HepG2 (cell line): ENCODE data around the gene OPRL1. TPM values are rescaled to one million over a fixed set of nuclear protein-coding genes. Genes with fewer than 3 reads are reported as not detected.

Experiments used
- ARNTL ChIP-seq: sonication (generic); formaldehyde crosslinking; IDR thresholded peaks from 2 replicates; pipeline ENCODE4 v1.4.0; 2020; ENCODE audit warnings: mild to moderate bottlenecking, missing genetic modification reagents
- ATF4 ChIP-seq, 2 experiments: fragments of 450-650 bp in 1 of 2; sonication (generic) in 1 of 2; formaldehyde crosslinking; IDR thresholded peaks; 2 replicates each; pipeline versions ENCODE4 v1.5.0 to v1.8.0; 2020 to 2022; ENCODE audit warnings: mild to moderate bottlenecking in 1 of 2, missing genetic modification reagents in 1 of 2
- HES4 ChIP-seq: sonication (generic); formaldehyde crosslinking; IDR thresholded peaks from 2 replicates; pipeline ENCODE4 v1.9.0; 2021; ENCODE audit warnings: mild to moderate bottlenecking, missing genetic modification reagents, borderline replicate concordance
- SAP130 ChIP-seq: IDR thresholded peaks from 2 replicates; pipeline ENCODE4 v1.6.1; 2016; ENCODE audit warnings: low read depth
- TRIM24 ChIP-seq: sonication (generic); formaldehyde crosslinking; IDR thresholded peaks from 2 replicates; pipeline ENCODE4 v1.8.0; 2022; ENCODE audit warnings: mild to moderate bottlenecking, missing genetic modification reagents
- ZNF292 ChIP-seq: sonication (generic); formaldehyde crosslinking; IDR thresholded peaks from 2 replicates; pipeline ENCODE4 v1.8.1; 2022; ENCODE audit warnings: mild to moderate bottlenecking, low read depth, missing genetic modification reagents, borderline replicate concordance
- ZNF296 ChIP-seq: sonication (generic); formaldehyde crosslinking; conservative IDR thresholded peaks from 2 replicates; pipeline ENCODE4 v1.5.0; 2020; ENCODE audit warnings: mild to moderate bottlenecking, missing genetic modification reagents
- ZNF317 ChIP-seq: sonication (generic); formaldehyde crosslinking; IDR thresholded peaks from 2 replicates; pipeline ENCODE4 v1.5.0; 2020; ENCODE audit warnings: mild to moderate bottlenecking, missing genetic modification reagents
- ZNF337 ChIP-seq: sonication (generic); formaldehyde crosslinking; IDR thresholded peaks from 2 replicates; pipeline ENCODE4 v1.5.1; 2020; ENCODE audit warnings: missing genetic modification reagents, low read depth, mild to moderate bottlenecking, borderline replicate concordance
- ZNF546 ChIP-seq: sonication (generic); formaldehyde crosslinking; conservative IDR thresholded peaks from 2 replicates; pipeline ENCODE4 v1.8.1; 2023; ENCODE audit warnings: mild to moderate bottlenecking, missing genetic modification reagents
- ZNF724P ChIP-seq: sonication (generic); formaldehyde crosslinking; IDR thresholded peaks from 2 replicates; pipeline ENCODE4 v1.8.0; 2022; ENCODE audit warnings: missing genetic modification reagents, borderline replicate concordance
- polyA plus RNA-seq, 8 experiments: library from polyadenylated mRNA; depleted of rRNA in 3 of 8; stranded (reverse) in 7 of 8; unstranded in 1 of 8; fragments of >200 nt; fragmentation: Illumina TruSeq in 4 of 8; extraction: Trizol in 4 of 8; gene quantifications; 2 replicates each; pipeline versions ENCODE4 v1.2.1 to v1.2.3, GENCODE V29; 2011 to 2016; ENCODE audit warnings: low read depth in 4 of 8, missing spikeins in 1 of 8, mixed read lengths in 1 of 8; ENCODE audit not compliant: insufficient read depth in 1 of 8
- total RNA-seq, 5 experiments: library from RNA; depleted of rRNA; stranded (reverse); fragments of >200 nt; fragmentation: Illumina TruSeq; extraction: Trizol; gene quantifications; 2 replicates each; pipeline ENCODE4 v1.2.3, GENCODE V29; 2016; ENCODE audit warnings: low read depth in 1 of 5
- TF ChIP-seq, protein P1 (sequence below): sonication (generic); formaldehyde crosslinking; IDR thresholded peaks from 2 replicates; pipeline ENCODE4 v1.4.0; 2020; ENCODE audit warnings: missing genetic modification reagents, borderline replicate concordance
- TF ChIP-seq, protein P2 (sequence below): sonication (generic); formaldehyde crosslinking; IDR thresholded peaks from 2 replicates; pipeline ENCODE4 v1.8.0; 2022; ENCODE audit warnings: low read depth, missing genetic modification reagents
- TF ChIP-seq, protein P3 (sequence below): sonication (generic); formaldehyde crosslinking; IDR thresholded peaks from 2 replicates; pipeline ENCODE4 v1.4.0; 2020; ENCODE audit warnings: missing genetic modification reagents; ENCODE audit errors: not compliant biosample characterization
- TF ChIP-seq, protein P4 (sequence below): sonication (generic); formaldehyde crosslinking; IDR thresholded peaks from 2 replicates; pipeline ENCODE4 v1.5.0; 2020; ENCODE audit warnings: missing genetic modification reagents, mild to moderate bottlenecking, borderline replicate concordance

OPRL1 gene
- total and polyA plus RNA-seq, 2 of the 13 experiments (the other 11 are each of a cell fraction or from before 2014, with no cell fraction given): 0.35 to 0.71 TPM

- TF ChIP-seq, protein P1, sequence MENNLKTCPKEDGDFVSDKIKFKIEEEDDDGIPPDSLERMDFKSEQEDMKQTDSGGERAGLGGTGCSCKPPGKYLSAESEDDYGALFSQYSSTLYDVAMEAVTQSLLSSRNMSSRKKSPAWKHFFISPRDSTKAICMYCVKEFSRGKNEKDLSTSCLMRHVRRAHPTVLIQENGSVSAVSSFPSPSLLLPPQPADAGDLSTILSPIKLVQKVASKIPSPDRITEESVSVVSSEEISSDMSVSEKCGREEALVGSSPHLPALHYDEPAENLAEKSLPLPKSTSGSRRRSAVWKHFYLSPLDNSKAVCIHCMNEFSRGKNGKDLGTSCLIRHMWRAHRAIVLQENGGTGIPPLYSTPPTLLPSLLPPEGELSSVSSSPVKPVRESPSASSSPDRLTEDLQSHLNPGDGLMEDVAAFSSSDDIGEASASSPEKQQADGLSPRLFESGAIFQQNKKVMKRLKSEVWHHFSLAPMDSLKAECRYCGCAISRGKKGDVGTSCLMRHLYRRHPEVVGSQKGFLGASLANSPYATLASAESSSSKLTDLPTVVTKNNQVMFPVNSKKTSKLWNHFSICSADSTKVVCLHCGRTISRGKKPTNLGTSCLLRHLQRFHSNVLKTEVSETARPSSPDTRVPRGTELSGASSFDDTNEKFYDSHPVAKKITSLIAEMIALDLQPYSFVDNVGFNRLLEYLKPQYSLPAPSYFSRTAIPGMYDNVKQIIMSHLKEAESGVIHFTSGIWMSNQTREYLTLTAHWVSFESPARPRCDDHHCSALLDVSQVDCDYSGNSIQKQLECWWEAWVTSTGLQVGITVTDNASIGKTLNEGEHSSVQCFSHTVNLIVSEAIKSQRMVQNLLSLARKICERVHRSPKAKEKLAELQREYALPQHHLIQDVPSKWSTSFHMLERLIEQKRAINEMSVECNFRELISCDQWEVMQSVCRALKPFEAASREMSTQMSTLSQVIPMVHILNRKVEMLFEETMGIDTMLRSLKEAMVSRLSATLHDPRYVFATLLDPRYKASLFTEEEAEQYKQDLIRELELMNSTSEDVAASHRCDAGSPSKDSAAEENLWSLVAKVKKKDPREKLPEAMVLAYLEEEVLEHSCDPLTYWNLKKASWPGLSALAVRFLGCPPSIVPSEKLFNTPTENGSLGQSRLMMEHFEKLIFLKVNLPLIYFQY: peak; percentile 27; the same call in 1 of the 2 replicates
- TF ChIP-seq ZNF337 (CRISPR knock-in tag): peak; percentile 20; the same call in 1 of the 2 replicates
- TF ChIP-seq TRIM24: no peak
- no peak for TF ChIP-seq ZNF292 (CRISPR knock-in tag)
- TF ChIP-seq ZNF546 (CRISPR knock-in tag): peak; percentile 61
- peak; percentile 74; the same call in 1 of the 2 replicates for TF ChIP-seq ZNF724P (CRISPR knock-in tag)
- TF ChIP-seq ZNF296 (CRISPR knock-in tag): 0 out of 2 replicates have a peak, but pooled peaks have one; percentile 20
- TF ChIP-seq ZNF317 (CRISPR knock-in tag): no peak
- no peak for TF ChIP-seq ARNTL (CRISPR knock-in tag)
- TF ChIP-seq, protein P2, sequence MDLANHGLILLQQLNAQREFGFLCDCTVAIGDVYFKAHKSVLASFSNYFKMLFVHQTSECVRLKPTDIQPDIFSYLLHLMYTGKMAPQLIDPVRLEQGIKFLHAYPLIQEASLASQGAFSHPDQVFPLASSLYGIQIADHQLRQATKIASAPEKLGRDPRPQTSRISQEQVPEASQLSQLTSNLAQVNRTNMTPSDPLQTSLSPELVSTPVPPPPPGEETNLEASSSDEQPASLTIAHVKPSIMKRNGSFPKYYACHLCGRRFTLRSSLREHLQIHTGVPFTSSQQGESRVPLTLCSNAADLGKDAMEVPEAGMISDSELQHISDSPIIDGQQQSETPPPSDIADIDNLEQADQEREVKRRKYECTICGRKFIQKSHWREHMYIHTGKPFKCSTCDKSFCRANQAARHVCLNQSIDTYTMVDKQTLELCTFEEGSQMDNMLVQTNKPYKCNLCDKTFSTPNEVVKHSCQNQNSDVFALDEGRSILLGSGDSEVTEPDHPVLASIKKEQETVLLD (CRISPR knock-in tag): no peak
- peak; percentile 14; the same call in 1 of the 2 replicates for TF ChIP-seq SAP130 (CRISPR knock-in tag)
- TF ChIP-seq, protein P3, sequence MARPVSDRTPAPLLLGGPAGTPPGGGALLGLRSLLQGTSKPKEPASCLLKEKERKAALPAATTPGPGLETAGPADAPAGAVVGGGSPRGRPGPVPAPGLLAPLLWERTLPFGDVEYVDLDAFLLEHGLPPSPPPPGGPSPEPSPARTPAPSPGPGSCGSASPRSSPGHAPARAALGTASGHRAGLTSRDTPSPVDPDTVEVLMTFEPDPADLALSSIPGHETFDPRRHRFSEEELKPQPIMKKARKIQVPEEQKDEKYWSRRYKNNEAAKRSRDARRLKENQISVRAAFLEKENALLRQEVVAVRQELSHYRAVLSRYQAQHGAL (CRISPR knock-in tag): no peak
- TF ChIP-seq, protein P4, sequence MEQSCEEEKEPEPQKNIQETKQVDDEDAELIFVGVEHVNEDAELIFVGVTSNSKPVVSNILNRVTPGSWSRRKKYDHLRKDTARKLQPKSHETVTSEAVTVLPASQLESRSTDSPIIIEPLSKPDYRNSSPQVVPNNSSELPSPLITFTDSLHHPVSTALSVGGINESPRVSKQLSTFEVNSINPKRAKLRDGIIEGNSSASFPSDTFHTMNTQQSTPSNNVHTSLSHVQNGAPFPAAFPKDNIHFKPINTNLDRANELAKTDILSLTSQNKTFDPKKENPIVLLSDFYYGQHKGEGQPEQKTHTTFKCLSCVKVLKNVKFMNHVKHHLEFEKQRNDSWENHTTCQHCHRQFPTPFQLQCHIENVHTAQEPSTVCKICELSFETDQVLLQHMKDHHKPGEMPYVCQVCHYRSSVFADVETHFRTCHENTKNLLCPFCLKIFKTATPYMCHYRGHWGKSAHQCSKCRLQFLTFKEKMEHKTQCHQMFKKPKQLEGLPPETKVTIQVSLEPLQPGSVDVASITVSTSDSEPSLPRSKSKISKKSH (CRISPR knock-in tag): peak; percentile 20; the same call in 1 of the 2 replicates
- TF ChIP-seq ATF4 (CRISPR knock-in tag; IDR thresholded peaks at IDR 0.05): no peak
- peak; percentile 49; the same call in 1 of the 2 replicates for TF ChIP-seq HES4 (CRISPR knock-in tag)
Measured at GRCh38 chr20:64039293-64040160, 40.4 kb upstream of the OPRL1 start (continued).
